H1 (cell line): ENCODE results near the gene SAMD4A. TPM values are rescaled to one million over a fixed set of nuclear protein-coding genes. Genes with fewer than 3 reads are reported as not detected.

ENCODE experiments used
- CEBPB ChIP-seq: IDR thresholded peaks from 2 replicates; pipeline ENCODE4 v1.6.1; 2012; ENCODE audit warnings: low read depth, low read length
- EP300 ChIP-seq, 2 experiments: IDR thresholded peaks; 1 replicate in 1 of 2; 2 replicates in 1 of 2; pipeline ENCODE4 v1.6.1; 2011 to 2012; ENCODE audit warnings: low read depth in 2 of 2, low read length in 2 of 2, mild to moderate bottlenecking in 2 of 2, borderline replicate concordance in 1 of 2, inconsistent platforms in 1 of 2, moderate library complexity in 1 of 2
- TBP ChIP-seq: IDR thresholded peaks from 2 replicates; pipeline ENCODE4 v1.6.1; 2011; ENCODE audit warnings: low read depth, low read length, improper control_type of control experiment
- polyA plus RNA-seq, 7 experiments: library from polyadenylated mRNA; depleted of rRNA in 3 of 7; stranded (reverse) in 5 of 7; unstranded in 2 of 7; fragments of >200 nt in 5 of 7; fragments of 200-250 nt in 2 of 7; gene quantifications; 1 replicate in 5 of 7; 2 replicates in 1 of 7; 4 replicates in 1 of 7; pipeline versions ENCODE4 v1.2.1 to v1.2.3, GENCODE V29; 2011 to 2013; ENCODE audit warnings: missing spikeins in 2 of 7, mixed read lengths in 2 of 7
- total RNA-seq: library from RNA; stranded (reverse); fragmentation: NEBNext Ultra II Directional; extraction: Animal tissue kit (Norgen Biotek cat#: 25700); gene quantifications from 2 replicates; pipeline ENCODE4 v1.2.1, GENCODE V29; 2021

Gene SAMD4A
- total and polyA plus RNA-seq, 2 of the 8 experiments (the other 6 are each of a cell fraction or from before 2014, with no cell fraction given), result 2.4 to 12.3 TPM

GRCh38 chr14:54782751-54783659 is 216.1 kb downstream of the SAMD4A start (continued):
- no peak for TF ChIP-seq CEBPB
- no peak for TF ChIP-seq TBP
- TF ChIP-seq EP300 (IDR thresholded peaks at IDR 0.05; ENCODE audit: borderline replicate concordance in 1 of 2, low read depth in 2 of 2, low read length in 2 of 2), result no peak
